ENCODE measurements around the gene RSPO3.

DNA sequence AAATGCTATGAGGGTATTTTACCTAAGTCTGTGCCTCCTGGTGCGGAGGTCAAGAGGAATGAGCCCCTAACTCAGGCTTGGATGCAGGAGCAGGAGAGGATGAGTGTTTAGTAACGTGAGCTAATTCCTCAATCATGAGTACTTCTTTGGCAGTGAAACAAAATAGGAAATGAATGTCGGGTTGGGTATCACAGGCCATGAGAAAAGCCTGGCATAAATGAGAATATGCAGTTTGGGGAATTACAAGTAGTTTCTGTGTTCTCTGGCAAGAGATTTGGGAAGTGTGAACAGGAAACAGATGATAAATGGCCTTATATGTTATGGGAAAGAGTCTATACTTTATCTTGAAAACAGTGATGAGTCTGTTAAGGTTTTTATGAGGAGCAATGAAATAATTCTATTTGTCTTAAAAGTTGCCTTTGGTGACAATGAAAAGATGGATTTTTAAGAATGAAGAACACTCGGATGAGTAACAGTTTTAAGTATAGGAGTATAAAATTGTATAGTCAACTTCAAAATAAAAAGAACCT, 89.2 kb downstream of the RSPO3 start:
- no peak for TF ChIP-seq POLR2A (IDR thresholded peaks at IDR 0.05; ENCODE audit: low read length)
- TF ChIP-seq GATA1 (IDR thresholded peaks at IDR 0.05; ENCODE audit: low read depth, low read length) = no peak

Data from erythroblast (primary cell).